ENCODE measurements around the gene NSUN6.

DNA sequence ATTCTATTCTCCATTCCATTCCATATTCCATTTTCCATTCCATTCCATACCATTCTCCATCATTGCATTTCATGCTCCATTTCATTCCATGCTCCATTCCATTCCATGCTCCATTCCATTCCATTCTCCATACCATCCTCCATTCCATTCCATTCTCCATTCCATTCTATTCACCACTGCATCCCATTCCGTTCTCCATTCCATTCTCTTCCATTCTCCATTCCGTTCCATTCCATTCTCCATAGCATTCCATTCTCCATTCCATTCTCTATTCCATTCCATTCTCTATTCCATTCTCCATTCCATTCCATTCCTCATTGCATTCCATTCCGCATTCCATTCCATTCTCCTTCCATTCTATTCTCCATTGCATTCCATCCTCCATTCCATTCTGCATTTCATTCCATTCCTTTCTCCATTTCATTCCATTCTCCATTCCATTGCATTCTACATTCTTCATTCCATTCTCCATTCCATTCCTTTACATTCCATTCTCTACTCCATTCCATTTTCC lies 84.0 kb downstream of the NSUN6 start:
- TF ChIP-seq POLR2AphosphoS5 (IDR thresholded peaks at IDR 0.05), result no peak
- TF ChIP-seq, protein P1, sequence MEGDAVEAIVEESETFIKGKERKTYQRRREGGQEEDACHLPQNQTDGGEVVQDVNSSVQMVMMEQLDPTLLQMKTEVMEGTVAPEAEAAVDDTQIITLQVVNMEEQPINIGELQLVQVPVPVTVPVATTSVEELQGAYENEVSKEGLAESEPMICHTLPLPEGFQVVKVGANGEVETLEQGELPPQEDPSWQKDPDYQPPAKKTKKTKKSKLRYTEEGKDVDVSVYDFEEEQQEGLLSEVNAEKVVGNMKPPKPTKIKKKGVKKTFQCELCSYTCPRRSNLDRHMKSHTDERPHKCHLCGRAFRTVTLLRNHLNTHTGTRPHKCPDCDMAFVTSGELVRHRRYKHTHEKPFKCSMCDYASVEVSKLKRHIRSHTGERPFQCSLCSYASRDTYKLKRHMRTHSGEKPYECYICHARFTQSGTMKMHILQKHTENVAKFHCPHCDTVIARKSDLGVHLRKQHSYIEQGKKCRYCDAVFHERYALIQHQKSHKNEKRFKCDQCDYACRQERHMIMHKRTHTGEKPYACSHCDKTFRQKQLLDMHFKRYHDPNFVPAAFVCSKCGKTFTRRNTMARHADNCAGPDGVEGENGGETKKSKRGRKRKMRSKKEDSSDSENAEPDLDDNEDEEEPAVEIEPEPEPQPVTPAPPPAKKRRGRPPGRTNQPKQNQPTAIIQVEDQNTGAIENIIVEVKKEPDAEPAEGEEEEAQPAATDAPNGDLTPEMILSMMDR (IDR thresholded peaks at IDR 0.05), result no peak
